Measurements from ENCODE around the gene BRD8. TPM values are rescaled to one million over a fixed set of nuclear protein-coding genes. Genes with fewer than 3 reads are reported as not detected.

BRD8 gene
- total RNA-seq, 1 experiment from 2014 or later = 47.4 TPM

GRCh38 chr5:138111181-138111580 is 67.2 kb downstream of the BRD8 start:
- in situ Hi-C loops (cut with HindIII; ENCODE audit: low pct_unique_long_range_greater_than_20kb, low sequenced_read_pairs) = no loop called here

DNA sequence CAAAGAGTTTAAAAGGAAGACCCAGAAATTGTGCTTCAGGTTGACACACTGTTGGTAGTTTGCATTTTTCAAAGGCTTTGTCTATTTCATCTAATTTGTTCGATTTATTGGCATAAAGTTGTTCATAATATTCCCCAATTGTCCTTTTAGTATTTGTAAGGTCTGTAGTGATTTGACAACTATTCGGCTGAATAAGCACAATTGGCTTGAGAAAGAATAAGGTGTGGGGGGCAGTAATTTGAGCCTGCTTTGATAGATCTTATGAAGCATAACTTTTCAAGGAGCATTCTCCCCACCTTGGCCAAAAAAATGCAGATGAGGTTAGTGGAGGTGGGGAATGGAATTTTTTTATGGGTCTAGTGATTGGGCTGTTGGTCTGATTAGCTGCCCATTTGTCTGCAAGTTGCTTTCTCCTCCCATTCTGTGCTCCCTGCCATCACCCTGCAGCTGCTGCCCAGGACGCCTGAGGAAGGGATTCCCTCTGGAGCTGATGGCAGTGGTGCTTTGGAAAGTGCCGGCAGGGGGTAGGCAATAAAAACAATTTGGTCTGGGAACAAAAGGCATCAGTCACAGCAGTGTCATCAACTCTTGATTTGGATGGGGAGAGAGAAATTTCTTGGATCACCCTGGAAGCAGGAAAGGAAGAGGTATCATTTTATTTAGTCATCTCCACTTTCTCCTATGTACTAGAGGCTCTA is 68.0 kb downstream of the BRD8 start:
- in situ Hi-C loops (cut with HindIII; ENCODE audit: low pct_unique_long_range_greater_than_20kb, low sequenced_read_pairs) = no loop called here
- no peak for DNase-seq (ENCODE audit: low read depth)

More at GRCh38 chr5:138111181-138111580, 67.2 kb downstream of the BRD8 start:
- no peak for DNase-seq (ENCODE audit: low read depth)

DNA sequence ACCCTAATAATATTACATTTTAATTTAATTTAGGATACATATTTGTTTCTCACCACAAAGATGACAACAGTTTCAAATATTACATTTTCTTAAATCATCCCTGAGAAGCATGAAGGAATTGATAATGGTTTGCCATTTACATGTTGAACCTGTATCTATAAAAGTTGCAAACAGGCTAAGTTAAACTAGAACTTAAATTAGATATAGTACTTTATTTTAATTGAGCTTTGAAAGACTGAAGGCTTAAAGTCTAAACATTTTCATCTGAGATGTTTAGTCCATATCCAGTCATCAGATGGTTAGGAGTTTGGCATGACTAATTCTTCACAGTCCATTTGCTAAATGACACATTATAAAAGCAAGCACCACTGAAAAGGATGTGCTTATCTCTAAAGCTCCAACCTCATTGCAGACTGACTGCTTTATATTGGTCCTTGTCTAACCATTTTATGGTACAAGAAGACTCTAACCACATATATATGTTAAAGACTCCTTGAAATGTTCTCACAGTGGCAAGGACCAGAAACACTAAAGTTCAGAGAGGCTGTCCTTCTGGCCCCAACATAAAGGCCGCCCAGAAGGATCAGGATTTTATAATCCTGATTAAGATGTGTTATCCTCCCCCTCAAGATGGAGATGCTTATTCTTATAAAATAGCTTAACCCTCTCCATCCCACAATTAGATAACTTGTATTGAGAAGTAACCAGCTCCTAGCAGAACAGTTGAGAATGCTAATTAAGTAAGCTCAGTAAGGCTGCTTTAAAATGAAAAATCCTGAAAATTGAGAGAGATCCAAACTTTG is 68.8 kb downstream of the BRD8 start:
- peak; percentile 16 for DNase-seq (ENCODE audit: low read depth)
- in situ Hi-C loops (cut with HindIII; ENCODE audit: low pct_unique_long_range_greater_than_20kb, low sequenced_read_pairs) = no loop called here

DNA sequence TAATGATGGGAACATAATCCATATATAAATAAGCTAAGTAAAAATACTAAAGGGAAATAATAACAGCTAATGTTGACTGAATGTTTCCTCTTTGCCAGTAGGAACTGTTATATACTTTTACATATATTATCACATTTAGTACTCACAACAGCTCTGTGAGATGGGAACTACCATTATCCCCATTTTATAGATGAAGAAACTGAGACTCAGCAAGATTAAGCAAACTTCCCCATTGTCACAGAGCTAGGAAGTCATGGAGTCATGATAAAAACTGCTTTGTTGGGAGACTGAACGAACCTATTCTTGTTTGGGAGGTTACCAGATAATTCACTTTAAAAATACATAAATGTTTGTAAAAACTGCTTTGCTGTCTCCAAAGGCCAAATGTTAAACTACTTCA is 71.2 kb downstream of the BRD8 start:
- in situ Hi-C loops (cut with HindIII; ENCODE audit: low pct_unique_long_range_greater_than_20kb, low sequenced_read_pairs) = no loop called here
- DNase-seq (ENCODE audit: low read depth) = no peak

- no peak for DNase-seq (ENCODE audit: low read depth)
- in situ Hi-C loops (cut with HindIII; ENCODE audit: low pct_unique_long_range_greater_than_20kb, low sequenced_read_pairs) = no loop called here
These were observed 72.7 kb downstream of the BRD8 start for GRCh38 chr5:138105709-138106108.

GRCh38 chr5:138103319-138103637 is 75.2 kb downstream of the BRD8 start:
- in situ Hi-C loops (cut with HindIII; ENCODE audit: low pct_unique_long_range_greater_than_20kb, low sequenced_read_pairs) = no loop called here
- DNase-seq (ENCODE audit: low read depth) = no peak

DNA sequence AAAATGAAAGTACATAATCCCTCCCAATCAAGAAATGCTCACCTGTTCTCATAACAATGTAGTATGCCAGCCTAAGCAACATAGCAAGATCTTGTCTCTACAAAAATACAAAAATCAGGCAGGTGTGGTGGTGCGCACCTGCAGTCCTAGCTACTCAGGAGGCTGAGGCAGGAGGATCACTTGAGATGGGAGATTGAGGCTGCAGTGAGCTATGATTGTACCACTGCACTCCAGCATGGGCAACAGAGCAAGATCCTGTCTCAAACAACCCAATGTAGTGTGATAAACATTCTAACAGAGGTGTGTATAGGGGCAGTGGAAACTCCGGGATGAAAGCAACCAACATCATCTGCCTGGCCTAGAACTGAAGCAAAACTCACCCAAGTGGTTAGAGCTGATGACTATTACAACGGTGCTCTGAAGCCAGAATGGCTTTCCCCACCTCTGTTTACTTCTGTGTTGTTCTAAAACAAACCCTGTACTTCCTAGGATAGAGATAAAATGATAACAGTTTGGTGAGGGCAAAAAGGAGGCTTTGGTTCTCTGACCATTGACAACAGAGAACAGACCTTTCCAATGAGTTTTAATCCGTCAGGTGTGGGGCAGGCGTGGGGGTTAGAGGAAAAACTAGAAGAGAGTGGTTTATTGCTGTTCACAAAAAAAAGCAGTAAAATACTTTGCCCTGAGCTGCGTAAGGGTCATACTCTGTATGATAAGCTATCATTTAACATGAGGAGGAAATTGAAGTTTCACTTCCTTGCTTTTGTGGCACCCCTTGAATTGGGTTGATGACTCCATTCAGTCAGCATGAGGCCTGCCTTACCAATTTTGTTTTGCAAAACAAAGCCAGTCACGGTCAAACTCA is 75.7 kb downstream of the BRD8 start:
- in situ Hi-C loops (cut with HindIII; ENCODE audit: low pct_unique_long_range_greater_than_20kb, low sequenced_read_pairs) = no loop called here

DNA sequence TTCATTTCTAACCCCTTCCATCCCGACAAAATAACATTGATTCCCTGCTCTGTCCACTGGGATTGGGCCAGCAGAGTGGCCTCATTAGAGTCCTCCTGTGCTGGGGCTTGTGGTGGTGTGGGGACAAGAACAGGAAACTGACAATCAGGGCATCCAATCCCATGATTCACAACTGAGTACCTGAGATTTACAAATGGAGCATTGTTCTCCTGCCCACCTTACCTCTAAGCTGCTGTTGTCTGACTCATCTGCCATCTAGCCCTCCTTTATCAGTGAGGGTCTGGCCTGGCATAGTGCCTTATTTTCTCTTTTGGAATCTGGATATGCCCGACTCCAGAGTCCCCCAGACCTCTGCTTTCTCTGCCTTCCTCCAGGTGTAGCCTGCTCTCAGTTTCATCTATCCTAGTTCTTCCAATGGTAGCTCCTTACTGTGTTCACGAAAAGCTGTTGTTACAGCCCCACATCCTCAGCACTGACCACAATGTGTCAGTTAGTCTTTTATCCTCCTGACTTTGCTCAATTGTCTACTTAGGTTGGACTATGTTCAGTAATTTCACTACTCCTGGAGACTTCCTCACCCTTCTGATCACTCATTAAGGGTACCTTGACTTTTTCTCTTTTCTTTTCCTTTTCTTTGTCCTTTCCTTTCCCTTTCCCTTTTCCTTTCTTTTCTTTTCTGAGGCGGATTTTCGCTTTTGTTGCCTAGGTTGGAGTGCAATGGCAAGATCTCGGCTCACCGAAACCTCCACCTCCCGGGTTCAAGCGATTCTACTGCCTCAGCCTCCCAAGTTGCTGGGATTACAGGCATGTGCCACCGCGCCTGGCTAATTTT is 81.2 kb downstream of the BRD8 start:
- no peak for DNase-seq (ENCODE audit: low read depth)
- in situ Hi-C loops (cut with HindIII; ENCODE audit: low pct_unique_long_range_greater_than_20kb, low sequenced_read_pairs) = no loop called here

More for the DNA sequence above, 75.7 kb downstream of the BRD8 start:
- no peak for DNase-seq (ENCODE audit: low read depth)

DNA sequence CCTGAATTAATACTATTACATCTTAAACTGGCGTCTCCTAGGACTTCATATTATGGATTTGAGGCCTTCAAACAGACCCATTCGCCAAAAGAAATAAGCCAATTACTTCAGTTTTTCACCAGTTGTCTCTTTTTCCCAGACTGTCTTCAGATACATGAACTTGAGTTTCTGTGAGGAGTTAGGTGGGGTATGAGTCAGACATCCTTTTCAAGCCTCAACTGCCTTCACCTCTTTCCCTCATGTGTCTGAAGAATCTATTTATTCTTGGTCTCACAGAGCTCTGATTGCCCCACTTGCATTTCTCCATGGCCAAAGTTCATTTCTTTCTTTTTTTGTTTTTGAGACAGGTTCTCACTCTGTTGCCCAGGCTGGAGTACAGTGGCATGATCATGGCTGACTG is 82.1 kb downstream of the BRD8 start:
- in situ Hi-C loops (cut with HindIII; ENCODE audit: low pct_unique_long_range_greater_than_20kb, low sequenced_read_pairs) = no loop called here
- no peak for DNase-seq (ENCODE audit: low read depth)

DNA sequence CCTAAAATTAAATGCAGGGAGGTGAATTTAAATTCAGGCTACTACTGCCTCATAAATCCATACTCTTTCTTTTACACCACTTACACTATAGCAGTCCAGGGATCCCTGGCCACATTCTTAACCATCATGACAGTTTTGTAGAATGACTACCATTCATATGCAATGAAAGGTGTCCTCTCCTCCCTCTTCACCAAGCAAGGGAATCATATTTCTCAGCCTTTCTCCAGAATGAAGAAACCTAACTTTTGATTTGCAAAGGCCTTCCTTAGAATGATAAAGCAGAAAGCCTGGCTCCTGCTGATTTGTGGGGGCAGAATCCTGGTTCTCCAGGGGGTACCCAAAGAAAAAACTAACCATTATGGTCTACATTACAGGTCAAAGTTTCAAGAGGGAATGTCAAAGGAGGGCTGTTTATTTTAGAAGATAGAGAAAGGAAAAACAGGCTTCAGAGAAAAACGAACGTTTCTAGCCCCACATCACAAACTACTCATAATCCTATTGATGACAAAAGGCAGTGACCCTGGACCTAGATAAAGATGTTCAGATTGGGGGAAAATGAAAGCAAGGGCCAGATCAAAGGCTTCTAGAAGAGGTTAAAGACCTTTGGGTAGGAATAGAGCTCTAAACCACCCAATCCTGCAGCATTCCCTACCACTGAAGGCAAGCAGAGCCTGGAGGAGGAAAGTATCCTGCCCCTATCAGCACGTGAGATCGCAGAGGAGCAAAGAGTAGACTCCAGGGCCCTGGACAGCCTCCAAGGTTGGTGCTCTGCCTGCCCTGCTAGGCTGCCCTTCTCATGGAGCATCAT is 83.1 kb downstream of the BRD8 start:
- no peak for DNase-seq (ENCODE audit: low read depth)
- in situ Hi-C loops (cut with HindIII; ENCODE audit: low pct_unique_long_range_greater_than_20kb, low sequenced_read_pairs) = no loop called here

DNA sequence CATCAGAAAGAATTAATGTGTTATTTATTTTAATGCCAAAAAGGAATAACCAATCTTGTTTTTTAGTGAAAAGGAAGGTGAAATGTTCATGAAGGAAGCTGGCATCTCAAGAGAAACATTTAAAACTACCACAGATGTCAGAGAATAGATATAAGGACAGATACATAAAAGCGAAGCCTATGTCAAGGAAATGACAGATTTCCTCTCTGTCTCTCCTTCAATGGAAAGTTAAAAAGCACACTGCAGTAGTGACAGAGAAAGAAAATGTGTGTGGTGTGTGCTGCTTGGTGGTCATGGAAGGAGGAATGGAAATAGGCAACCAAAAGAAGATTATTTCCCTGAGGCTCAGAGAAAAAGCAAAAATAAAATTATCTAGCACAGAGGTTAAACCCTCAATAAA is 85.4 kb downstream of the BRD8 start:
- no peak for DNase-seq (ENCODE audit: low read depth)
- in situ Hi-C loops (cut with HindIII; ENCODE audit: low pct_unique_long_range_greater_than_20kb, low sequenced_read_pairs) = no loop called here

DNA sequence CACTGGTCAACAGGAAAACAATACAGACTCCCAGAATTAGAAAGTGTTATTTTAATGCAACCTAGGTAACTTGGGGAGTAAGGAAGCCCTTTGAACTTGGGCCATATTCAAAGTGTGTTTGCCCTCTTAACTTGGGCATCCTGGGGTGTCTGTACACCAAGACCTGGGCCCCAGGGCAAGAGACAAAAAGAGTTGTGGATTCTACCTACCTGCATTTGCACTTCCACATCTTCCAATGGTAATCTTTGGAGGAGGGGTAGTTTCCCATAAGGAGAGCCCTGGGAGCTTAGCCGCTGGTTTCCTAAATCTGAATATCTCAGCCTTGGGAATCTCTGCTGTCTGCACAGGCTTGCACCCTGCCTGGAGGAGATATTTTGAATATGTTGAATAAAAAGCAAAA is 86.1 kb downstream of the BRD8 start:
- no peak for DNase-seq (ENCODE audit: low read depth)
- in situ Hi-C loops (cut with HindIII; ENCODE audit: low pct_unique_long_range_greater_than_20kb, low sequenced_read_pairs) = no loop called here

GRCh38 chr5:138091685-138092084 is 86.7 kb downstream of the BRD8 start:
- no peak for DNase-seq (ENCODE audit: low read depth)
- in situ Hi-C loops (cut with HindIII; ENCODE audit: low pct_unique_long_range_greater_than_20kb, low sequenced_read_pairs) = no loop called here

Other genes starting within 250 kb of the BRD8 start
- 4.4 and 6.0 TPM in 2 replicates for gene FAM13B, start 145.6 kb downstream of the BRD8 start, total RNA-seq (2014; rRNA removed; shearing (Covaris generic); ENCODE audit: low replicate concordance)
- gene WNT8A, start 94.6 kb downstream of the BRD8 start, total RNA-seq (2014; rRNA removed; shearing (Covaris generic); ENCODE audit: low replicate concordance) = not detected in 2 replicates
- gene NME5, start 39.2 kb downstream of the BRD8 start, total RNA-seq (2014; rRNA removed; shearing (Covaris generic); ENCODE audit: low replicate concordance) = not detected in 2 replicates
- gene KIF20A, start 482 bp upstream of the BRD8 start, total RNA-seq (2014; rRNA removed; shearing (Covaris generic); ENCODE audit: low replicate concordance) = 33.1 and 43.9 TPM in 2 replicates
- gene CDC23, start 34.7 kb upstream of the BRD8 start, total RNA-seq (2014; rRNA removed; shearing (Covaris generic); ENCODE audit: low replicate concordance) = 16.0 and 17.6 TPM in 2 replicates
- gene GFRA3, start 96.0 kb upstream of the BRD8 start, total RNA-seq (2014; rRNA removed; shearing (Covaris generic); ENCODE audit: low replicate concordance) = not detected in 2 replicates
- gene CDC25C, start 153.2 kb upstream of the BRD8 start, total RNA-seq (2014; rRNA removed; shearing (Covaris generic); ENCODE audit: low replicate concordance) = 8.7 and 13.4 TPM in 2 replicates
- gene FAM53C, start 159.6 kb upstream of the BRD8 start, total RNA-seq (2014; rRNA removed; shearing (Covaris generic); ENCODE audit: low replicate concordance) = 12.9 and 16.6 TPM in 2 replicates
- 16.8 and 16.9 TPM in 2 replicates for gene KDM3B, start 174.1 kb upstream of the BRD8 start, total RNA-seq (2014; rRNA removed; shearing (Covaris generic); ENCODE audit: low replicate concordance)

Measured in Caki2 (cell line).